Neural cell (in vitro differentiated cells): ENCODE measurements around the gene CAVIN3. TPM values are rescaled to one million over a fixed set of nuclear protein-coding genes. Genes with fewer than 3 reads are reported as not detected.

Experiments used
- H2AFZ ChIP-seq: fragments of 200-600, 300-800 bp; sonication (generic), shearing (Covaris generic); 2 replicates; pipeline ENCODE4 v1.6.0; 2014; ENCODE audit warnings: low read depth, mild to moderate bottlenecking, antibody characterized with exemption, low read length, moderate library complexity
- H3F3A ChIP-seq: fragments of 200-600 bp; shearing (Covaris generic); 2 replicates; pipeline ENCODE4 v1.6.1; 2016; ENCODE audit warnings: mild to moderate bottlenecking, moderate library complexity, mixed read lengths, antibody characterized with exemption, low read length; ENCODE audit not compliant: insufficient read depth, poor library complexity, severe bottlenecking
- H3K27ac ChIP-seq: fragments of 200-600, 300-800 bp; sonication (generic), shearing (Covaris generic); 2 replicates; pipeline ENCODE4 v1.5.1; 2014; ENCODE audit warnings: mild to moderate bottlenecking, low read length, moderate library complexity
- H3K27me3 ChIP-seq: fragments of 300-800, 200-600 bp; sonication (generic), shearing (Covaris generic); 2 replicates; pipeline ENCODE4 v1.6.0; 2014; ENCODE audit warnings: mild to moderate bottlenecking, low read depth, low read length, moderate library complexity; ENCODE audit not compliant: insufficient read depth
- H3K36me3 ChIP-seq: fragments of 300-800, 200-600 bp; sonication (generic), shearing (Covaris generic); 2 replicates; pipeline ENCODE4 v1.5.1; 2014; ENCODE audit warnings: mild to moderate bottlenecking, antibody characterized with exemption, low read length, moderate library complexity; ENCODE audit not compliant: insufficient read depth
- H3K4me2 ChIP-seq: fragments of 300-800, 200-600 bp; sonication (generic), shearing (Covaris generic); 2 replicates; pipeline ENCODE4 v1.6.0; 2014; ENCODE audit warnings: mild to moderate bottlenecking, low read length
- H3K4me3 ChIP-seq: fragments of 300-800, 200-600 bp; sonication (generic), shearing (Covaris generic); 2 replicates; pipeline ENCODE4 v1.5.1; 2014; ENCODE audit warnings: mild to moderate bottlenecking, low read length, moderate library complexity
- H3K79me2 ChIP-seq: fragments of 200-600 bp; shearing (Covaris generic); replicated peaks from 2 replicates; pipeline ENCODE4 v1.6.0; 2014; ENCODE audit warnings: mild to moderate bottlenecking, low read length, moderate library complexity; ENCODE audit not compliant: insufficient read depth
- H3K9ac ChIP-seq: fragments of 300-800, 200-600 bp; sonication (generic), shearing (Covaris generic); 2 replicates; pipeline ENCODE4 v1.6.1; 2016; ENCODE audit warnings: mild to moderate bottlenecking, low read length, mixed read lengths
- H3K9me2 ChIP-seq: fragments of 200-600 bp; shearing (Covaris generic); 2 replicates; pipeline ENCODE4 v1.6.1; 2016; ENCODE audit warnings: mild to moderate bottlenecking, low read length, mixed read lengths; ENCODE audit not compliant: insufficient read depth
- H3K9me3 ChIP-seq: fragments of 200-600, 300-800 bp; sonication (generic), shearing (Covaris generic); 2 replicates; pipeline ENCODE4 v1.6.1; 2016; ENCODE audit warnings: mild to moderate bottlenecking, mixed run types, low read length, moderate library complexity, mixed read lengths
- H4K20me1 ChIP-seq: fragments of 200-600 bp; shearing (Covaris generic); 2 replicates; pipeline ENCODE4 v1.6.1; 2016; ENCODE audit warnings: mild to moderate bottlenecking, mixed run types; ENCODE audit not compliant: insufficient read depth
- CTCF ChIP-seq: fragments of 450-650 bp; IDR thresholded peaks from 2 replicates; pipeline ENCODE4 v1.5.1; 2014; ENCODE audit warnings: antibody characterized with exemption, mild to moderate bottlenecking, moderate library complexity; ENCODE audit not compliant: poor library complexity, severe bottlenecking
- EP300 ChIP-seq: fragments of 450-650 bp; conservative IDR thresholded peaks from 2 replicates; pipeline ENCODE4 v1.6.1; 2014; ENCODE audit warnings: antibody characterized with exemption, mild to moderate bottlenecking, moderate library complexity; ENCODE audit not compliant: poor library complexity, severe bottlenecking
- EZH2 ChIP-seq: fragments of 200-600, 300-800 bp; shearing (Covaris generic), sonication (generic); IDR thresholded peaks from 2 replicates; pipeline ENCODE4 v1.6.1; 2014; ENCODE audit warnings: antibody characterized with exemption, low read length, borderline replicate concordance, mild to moderate bottlenecking; ENCODE audit not compliant: insufficient read depth, poor library complexity, severe bottlenecking
- MXI1 ChIP-seq: fragments of 450-650 bp; conservative IDR thresholded peaks from 2 replicates; pipeline ENCODE4 v1.6.1; 2014; ENCODE audit warnings: antibody characterized with exemption, mild to moderate bottlenecking; ENCODE audit not compliant: poor library complexity, severe bottlenecking
- POLR2AphosphoS5 ChIP-seq: IDR thresholded peaks from 2 replicates; pipeline ENCODE4 v1.6.1; 2012
- RAD21 ChIP-seq: fragments of 450-650 bp; conservative IDR thresholded peaks from 2 replicates; pipeline ENCODE4 v1.6.1; 2014; ENCODE audit warnings: antibody characterized with exemption, mild to moderate bottlenecking, moderate library complexity
- SMC3 ChIP-seq: fragments of 450-650 bp; conservative IDR thresholded peaks from 2 replicates; pipeline ENCODE4 v1.6.1; 2014; ENCODE audit warnings: antibody characterized with exemption, mild to moderate bottlenecking, moderate library complexity; ENCODE audit not compliant: poor library complexity
- TAF1 ChIP-seq: IDR thresholded peaks from 2 replicates; pipeline ENCODE4 v1.6.1; 2012; ENCODE audit warnings: low read depth
- polyA plus RNA-seq: library from polyadenylated mRNA; depleted of rRNA; stranded (reverse); fragments of >200 nt; gene quantifications from 2 replicates; pipeline ENCODE4 v1.2.3, GENCODE V29; 2014
- TF ChIP-seq, protein P1 (sequence below): IDR thresholded peaks from 2 replicates; pipeline ENCODE4 v1.6.1; 2012; ENCODE audit warnings: borderline replicate concordance

The CAVIN3 gene
- polyA plus RNA-seq, 1 donor from 2014 or later, result not detected

DNA sequence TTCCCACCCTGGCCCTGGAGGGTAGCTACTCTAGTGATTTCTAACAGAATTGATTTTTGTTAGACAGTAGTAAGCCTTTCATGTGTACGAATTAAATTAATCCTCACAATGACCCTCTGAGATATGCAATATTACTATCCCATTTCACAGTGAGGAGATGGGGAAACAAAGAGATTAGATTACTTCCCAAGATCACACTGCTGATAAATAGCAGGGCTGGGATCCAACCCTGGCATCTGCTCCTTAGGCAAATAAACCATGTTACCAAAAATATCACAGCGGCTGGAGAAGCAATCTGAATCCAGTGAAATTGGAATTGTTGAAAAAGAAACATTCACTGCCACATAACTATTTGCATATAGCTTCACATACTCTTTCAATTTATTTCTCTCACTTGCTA is 12.8 kb upstream of the CAVIN3 start:
- H3K9ac ChIP-seq, result no peak overlapping the region
- H3F3A ChIP-seq, result no peaks in the 10 kb centered on the region
- H3K4me2 ChIP-seq, result no peak overlapping the region
- H3K36me3 ChIP-seq, result no peaks in the 10 kb centered on the region
- H2AFZ ChIP-seq, result no peak overlapping the region
- H4K20me1 ChIP-seq, result no peaks in the 10 kb centered on the region
- no peak for TF ChIP-seq POLR2AphosphoS5
- TF ChIP-seq, protein P1, sequence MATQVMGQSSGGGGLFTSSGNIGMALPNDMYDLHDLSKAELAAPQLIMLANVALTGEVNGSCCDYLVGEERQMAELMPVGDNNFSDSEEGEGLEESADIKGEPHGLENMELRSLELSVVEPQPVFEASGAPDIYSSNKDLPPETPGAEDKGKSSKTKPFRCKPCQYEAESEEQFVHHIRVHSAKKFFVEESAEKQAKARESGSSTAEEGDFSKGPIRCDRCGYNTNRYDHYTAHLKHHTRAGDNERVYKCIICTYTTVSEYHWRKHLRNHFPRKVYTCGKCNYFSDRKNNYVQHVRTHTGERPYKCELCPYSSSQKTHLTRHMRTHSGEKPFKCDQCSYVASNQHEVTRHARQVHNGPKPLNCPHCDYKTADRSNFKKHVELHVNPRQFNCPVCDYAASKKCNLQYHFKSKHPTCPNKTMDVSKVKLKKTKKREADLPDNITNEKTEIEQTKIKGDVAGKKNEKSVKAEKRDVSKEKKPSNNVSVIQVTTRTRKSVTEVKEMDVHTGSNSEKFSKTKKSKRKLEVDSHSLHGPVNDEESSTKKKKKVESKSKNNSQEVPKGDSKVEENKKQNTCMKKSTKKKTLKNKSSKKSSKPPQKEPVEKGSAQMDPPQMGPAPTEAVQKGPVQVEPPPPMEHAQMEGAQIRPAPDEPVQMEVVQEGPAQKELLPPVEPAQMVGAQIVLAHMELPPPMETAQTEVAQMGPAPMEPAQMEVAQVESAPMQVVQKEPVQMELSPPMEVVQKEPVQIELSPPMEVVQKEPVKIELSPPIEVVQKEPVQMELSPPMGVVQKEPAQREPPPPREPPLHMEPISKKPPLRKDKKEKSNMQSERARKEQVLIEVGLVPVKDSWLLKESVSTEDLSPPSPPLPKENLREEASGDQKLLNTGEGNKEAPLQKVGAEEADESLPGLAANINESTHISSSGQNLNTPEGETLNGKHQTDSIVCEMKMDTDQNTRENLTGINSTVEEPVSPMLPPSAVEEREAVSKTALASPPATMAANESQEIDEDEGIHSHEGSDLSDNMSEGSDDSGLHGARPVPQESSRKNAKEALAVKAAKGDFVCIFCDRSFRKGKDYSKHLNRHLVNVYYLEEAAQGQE, result no peak
- TF ChIP-seq RAD21, result no peak
- TF ChIP-seq TAF1, result no peak
- no peak for TF ChIP-seq SMC3
- no peak for TF ChIP-seq MXI1
- no peak for TF ChIP-seq CTCF
- no peaks in the 10 kb centered on the region for H3K79me2 ChIP-seq
- no peak overlapping the region for H3K27ac ChIP-seq
- H3K9me2 ChIP-seq, result no peaks in the 10 kb centered on the region
- no peaks in the 10 kb centered on the region for H3K27me3 ChIP-seq
- H3K4me3 ChIP-seq, result no peak overlapping the region
- H3K9me3 ChIP-seq, result no peaks in the 10 kb centered on the region

GRCh38 chr11:6332066-6332465 is 11.8 kb upstream of the CAVIN3 start:
- H3K79me2 ChIP-seq, result no peaks in the 10 kb centered on the region

GRCh38 chr11:6328321-6328720 is 8.0 kb upstream of the CAVIN3 start:
- Histone ChIP-seq H3K27me3 (no peaks in the 10 kb centered on the region), H3K27ac (no peak overlapping the region), H3K4me2 (no peak overlapping the region), H3F3A (no peaks in the 10 kb centered on the region), H3K9me2 (no peaks in the 10 kb centered on the region), H4K20me1 (no peaks in the 10 kb centered on the region), H3K4me3 (no peak overlapping the region), H3K79me2 (no peaks in the 10 kb centered on the region), H3K9ac (no peak overlapping the region), H3K9me3 (no peaks in the 10 kb centered on the region), H2AFZ (no peak overlapping the region), H3K36me3 (no peaks in the 10 kb centered on the region)
- no peak for TF ChIP-seq EZH2
- no peak for TF ChIP-seq MXI1
- no peak for TF ChIP-seq POLR2AphosphoS5
- no peak for TF ChIP-seq TAF1
- no peak for TF ChIP-seq CTCF
- no peak for TF ChIP-seq RAD21
- TF ChIP-seq EP300, result no peak
- TF ChIP-seq SMC3, result no peak
- TF ChIP-seq, protein P1, result no peak

More at GRCh38 chr11:6332066-6332465, 11.8 kb upstream of the CAVIN3 start:
- H3K27ac ChIP-seq, result no peak overlapping the region
- no peak overlapping the region for H3K9ac ChIP-seq
- no peaks in the 10 kb centered on the region for H3K9me2 ChIP-seq
- H2AFZ ChIP-seq, result no peak overlapping the region
- H3K4me3 ChIP-seq, result no peak overlapping the region
- TF ChIP-seq RAD21 (no peak), SMC3 (no peak)
- H4K20me1 ChIP-seq, result no peaks in the 10 kb centered on the region
- no peaks in the 10 kb centered on the region for H3K36me3 ChIP-seq
- no peaks in the 10 kb centered on the region for H3F3A ChIP-seq
- no peak overlapping the region for H3K4me2 ChIP-seq
- H3K27me3 ChIP-seq, result no peaks in the 10 kb centered on the region
- no peaks in the 10 kb centered on the region for H3K9me3 ChIP-seq
